CD14-positive monocyte (primary cell): Measurements from ENCODE around the gene ZNFX1. TPM values are rescaled to one million over a fixed set of nuclear protein-coding genes. Genes with fewer than 3 reads are reported as not detected.

ENCODE experiments used
- DNase-seq, 3 donors: peaks; one replicate each; pipeline ENCODE4 v3.0.0-alpha.2; 2011 to 2022
- H2AFZ ChIP-seq: 2 replicates; pipeline ENCODE4 v1.6.0; 2012; ENCODE audit warnings: mild to moderate bottlenecking, low read depth, low read length, inconsistent platforms; ENCODE audit not compliant: insufficient read depth, poor library complexity, severe bottlenecking
- H3K27ac ChIP-seq, 2 donors: 1 replicate in 1 of 2; 2 replicates in 1 of 2; pipeline ENCODE4 v1.5.1; 2012 to 2013; ENCODE audit warnings: low read length in 2 of 2, control low read depth in 1 of 2, inconsistent platforms in 1 of 2, low read depth in 1 of 2, mild to moderate bottlenecking in 1 of 2
- H3K27me3 ChIP-seq, 2 donors: one replicate each; pipeline versions ENCODE4 v1.6.0 to v1.6.1; 2011 to 2013; ENCODE audit warnings: low read length in 2 of 2; ENCODE audit not compliant: control insufficient read depth in 2 of 2, insufficient read depth in 2 of 2
- H3K36me3 ChIP-seq, 2 donors: replicated peaks in 1 of 2; 1 replicate in 1 of 2; 2 replicates in 1 of 2; pipeline versions ENCODE4 v1.5.1 to v1.6.1; 2012 to 2013; ENCODE audit warnings: low read length in 2 of 2, control low read depth in 1 of 2, inconsistent platforms in 1 of 2, mild to moderate bottlenecking in 1 of 2; ENCODE audit not compliant: insufficient read depth in 2 of 2, control insufficient read depth in 1 of 2
- H3K4me1 ChIP-seq, 2 donors: 1 replicate in 1 of 2; 2 replicates in 1 of 2; pipeline versions ENCODE4 v1.5.1 to v1.6.1; 2012 to 2013; ENCODE audit warnings: low read length in 2 of 2, control low read depth in 1 of 2, inconsistent platforms in 1 of 2, mild to moderate bottlenecking in 1 of 2, moderate library complexity in 1 of 2; ENCODE audit not compliant: insufficient read depth in 2 of 2, control insufficient read depth in 1 of 2
- H3K4me2 ChIP-seq: replicated peaks from 2 replicates; pipeline ENCODE3; 2012; ENCODE audit warnings: low read length, moderate library complexity, mild to moderate bottlenecking; ENCODE audit not compliant: poor library complexity, severe bottlenecking; ENCODE audit errors: extremely low read depth
- H3K4me3 ChIP-seq, 3 experiments: fragments of 200-600 bp in 1 of 3; sonication (generic) in 1 of 3; replicated peaks in 1 of 3; 1 replicate in 2 of 3; 2 replicates in 1 of 3; pipeline ENCODE4 v1.5.1; 2011 to 2013; ENCODE audit warnings: low read length in 3 of 3, mild to moderate bottlenecking in 3 of 3, control low read depth in 2 of 3, low read depth in 2 of 3, inconsistent platforms in 1 of 3, moderate library complexity in 1 of 3
- H3K79me2 ChIP-seq: 2 replicates; pipeline ENCODE4 v1.6.0; 2012; ENCODE audit warnings: mild to moderate bottlenecking, control low read depth, inconsistent platforms, low read length, moderate library complexity; ENCODE audit not compliant: insufficient read depth
- H3K9ac ChIP-seq: 2 replicates; pipeline ENCODE4 v1.6.0; 2017; ENCODE audit warnings: low read length, mild to moderate bottlenecking; ENCODE audit not compliant: insufficient read depth, poor library complexity, severe bottlenecking
- H3K9me3 ChIP-seq, 2 donors: replicated peaks in 1 of 2; 1 replicate in 1 of 2; 2 replicates in 1 of 2; pipeline versions ENCODE4 v1.5.1 to v1.6.1; 2012 to 2013; ENCODE audit warnings: low read length in 2 of 2, control low read depth in 1 of 2; ENCODE audit not compliant: control insufficient read depth in 1 of 2, insufficient read depth in 1 of 2
- H4K20me1 ChIP-seq: 2 replicates; pipeline ENCODE4 v1.6.0; 2012; ENCODE audit warnings: mild to moderate bottlenecking, low read length, control low read depth, moderate library complexity; ENCODE audit not compliant: insufficient read depth
- H3K27ac Mint-ChIP-seq, 7 donors: one replicate each; pipeline ENCODE4 v1.8.0; 2020; ENCODE audit warnings: mild to moderate bottlenecking in 7 of 7, mixed read lengths in 7 of 7, moderate library complexity in 6 of 7, inconsistent platforms in 2 of 7
- H3K27me3 Mint-ChIP-seq, 3 donors: one replicate each; pipeline ENCODE4 v1.8.0; 2021 to 2022; ENCODE audit warnings: low read depth in 3 of 3, mild to moderate bottlenecking in 3 of 3, mixed read lengths in 3 of 3, moderate library complexity in 3 of 3, inconsistent platforms in 1 of 3
- H3K36me3 Mint-ChIP-seq, 2 donors: one replicate each; pipeline ENCODE4 v1.8.0; 2020; ENCODE audit warnings: mixed read lengths in 2 of 2, inconsistent platforms in 1 of 2, mild to moderate bottlenecking in 1 of 2
- H3K4me1 Mint-ChIP-seq: one replicate; pipeline ENCODE4 v1.8.0; 2020; ENCODE audit warnings: mild to moderate bottlenecking, mixed read lengths
- H3K4me3 Mint-ChIP-seq, 2 donors: one replicate each; pipeline ENCODE4 v1.8.0; 2020; ENCODE audit warnings: mild to moderate bottlenecking in 2 of 2, mixed read lengths in 2 of 2, moderate library complexity in 1 of 2
- H3K9me3 Mint-ChIP-seq, 7 donors: one replicate each; pipeline ENCODE4 v1.8.0; 2020 to 2022; ENCODE audit warnings: mixed read lengths in 7 of 7, mild to moderate bottlenecking in 6 of 7, moderate library complexity in 6 of 7, inconsistent platforms in 2 of 7
- CTCF ChIP-seq: fragments of 200-600 bp; IDR thresholded peaks from one replicate; pipeline ENCODE4 v1.8.0; 2022; ENCODE audit warnings: antibody characterized with exemption, mild to moderate bottlenecking
- WGBS: methylation state at CpG from one replicate; pipeline ENCODE4 v1.1.5; 2013; ENCODE audit warnings: missing lambda C conversion rate; ENCODE audit not compliant: insufficient coverage; 5-methylcytosine and 5-hydroxymethylcytosine counted together
- intact Hi-C, 2 donors: fragments of 100-400 bp; cut with micrococcal nuclease; formaldehyde crosslinking; loops; one replicate each; pipeline versions ENCODE4 v1.15.0 to v1.15.1; 2023
- polyA plus RNA-seq, 3 donors: library from polyadenylated mRNA; depleted of rRNA in 1 of 3; unstranded in 2 of 3; stranded (reverse) in 1 of 3; fragments of 300-500 nt in 2 of 3; fragments of >200 nt in 1 of 3; fragmentation: Illumina TruSeq in 2 of 3; gene quantifications; 1 replicate in 2 of 3; 2 replicates in 1 of 3; pipeline ENCODE4 v1.2.3, GENCODE V29; 2012 to 2021

The ZNFX1 gene
- polyA plus RNA-seq, 3 donors, result 11.4 to 23.2 (median 13.3) TPM

- peak overlapping the region; percentile 4 for H3K9ac ChIP-seq
- H2AFZ ChIP-seq, result no peak overlapping the region
- peaks cover 10 to 41% of the 10 kb centered on the region in 2 donors for H3K4me1 ChIP-seq
- peak overlapping the region; percentile 29 for H3K4me2 ChIP-seq
- no peak overlapping the region for H3K27ac ChIP-seq
- H3K27me3 Mint-ChIP-seq, result peaks cover 0 to 2% (median 1%) of the 10 kb centered on the region in 3 donors
- peaks cover 67 to 90% of the 10 kb centered on the region in 2 donors for H3K36me3 Mint-ChIP-seq
- H3K79me2 ChIP-seq, result peaks cover 93% of the 10 kb centered on the region
- peak overlapping the region in 4 of 7 donors; percentile 2 to 61 (median 24) for H3K27ac Mint-ChIP-seq
- DNase-seq, result no peak
- H3K4me1 Mint-ChIP-seq, result peaks cover 50% of the 10 kb centered on the region
- WGBS, result no CpG with 5 or more reads among the region's 1 CpG
- H4K20me1 ChIP-seq, result peaks cover 100% of the 10 kb centered on the region
- peaks cover 0 to 3% (median 0%) of the 10 kb centered on the region in 7 donors for H3K9me3 Mint-ChIP-seq
- H3K4me3 Mint-ChIP-seq, result peak overlapping the region; percentile 27 to 54
- no peaks in the 10 kb centered on the region for H3K27me3 ChIP-seq
- TF ChIP-seq CTCF, result no peak
- peak overlapping the region in 1 of 3 experiments; percentile 27 for H3K4me3 ChIP-seq
- H3K9me3 ChIP-seq, result no peaks in the 10 kb centered on the region
- peaks cover 68 to 85% of the 10 kb centered on the region in 2 donors for H3K36me3 ChIP-seq
- intact Hi-C loops, result no loop called here
Observed at GRCh38 chr20:49268600-49269365, 9.1 kb downstream of the ZNFX1 start.

GRCh38 chr20:49267327-49267726 lies 10.5 kb downstream of the ZNFX1 start:
- Mint-ChIP-seq H3K4me3 (peak overlapping the region; percentile 66 to 84), H3K36me3 (peaks cover 72 to 90% of the 10 kb centered on the region in 2 donors), H3K9me3 (peaks cover 0 to 3% (median 0%) of the 10 kb centered on the region in 7 donors), H3K27me3 (peaks cover 0 to 2% (median 1%) of the 10 kb centered on the region in 3 donors), H3K4me1 (peaks cover 45% of the 10 kb centered on the region), H3K27ac (peak overlapping the region; percentile 72 to 88 (median 84))
- Histone ChIP-seq H3K9ac (no peak overlapping the region), H3K27me3 (no peaks in the 10 kb centered on the region), H3K27ac (peak overlapping the region; percentile 4 to 66), H3K36me3 (peaks cover 69 to 85% of the 10 kb centered on the region in 2 donors), H3K9me3 (no peaks in the 10 kb centered on the region), H3K4me3 (peak overlapping the region in 1 of 3 experiments; percentile 48), H4K20me1 (peaks cover 99% of the 10 kb centered on the region), H3K4me2 (peak overlapping the region; percentile 59), H3K4me1 (peaks cover 10 to 41% of the 10 kb centered on the region in 2 donors), H2AFZ (no peak overlapping the region), H3K79me2 (peaks cover 86% of the 10 kb centered on the region)
- no peak for DNase-seq
- intact Hi-C loops, result no loop called here
- no CpG with 5 or more reads among the region's 4 CpGs for WGBS
- TF ChIP-seq CTCF, result no peak
